IPS-20b (cell line): ENCODE measurements around the gene BABAM2.

Source experiments
- H3K27ac ChIP-seq: one replicate; pipeline ENCODE4 v1.5.1; 2013; ENCODE audit warnings: low read length
- H3K27me3 ChIP-seq: 2 replicates; pipeline ENCODE4 v1.6.1; 2013; ENCODE audit warnings: mild to moderate bottlenecking, low read length, inconsistent platforms; ENCODE audit not compliant: insufficient read depth
- H3K36me3 ChIP-seq: 2 replicates; pipeline ENCODE4 v1.6.1; 2013; ENCODE audit warnings: low read depth, mild to moderate bottlenecking, inconsistent platforms, low read length, moderate library complexity; ENCODE audit not compliant: insufficient read depth
- H3K4me1 ChIP-seq: 2 replicates; pipeline ENCODE4 v1.6.1; 2013; ENCODE audit warnings: mild to moderate bottlenecking, control low read depth, inconsistent platforms, low read length, moderate library complexity; ENCODE audit not compliant: insufficient read depth
- H3K4me3 ChIP-seq: 2 replicates; pipeline ENCODE4 v1.5.1; 2013; ENCODE audit warnings: mild to moderate bottlenecking, low read length, inconsistent platforms
- H3K9ac ChIP-seq: 2 replicates; pipeline ENCODE4 v1.6.1; 2013; ENCODE audit warnings: low read depth, mild to moderate bottlenecking, inconsistent platforms, low read length, moderate library complexity
- H3K9me3 ChIP-seq: 2 replicates; pipeline ENCODE4 v1.6.1; 2013; ENCODE audit warnings: mild to moderate bottlenecking, low read depth, low read length, inconsistent platforms; ENCODE audit not compliant: insufficient read depth

Gene BABAM2

GRCh38 chr2:27990030-27990590 lies 99.6 kb downstream of the BABAM2 start:
- H3K27me3 ChIP-seq, result no peaks in the 10 kb centered on the region
- H3K36me3 ChIP-seq, result no peaks in the 10 kb centered on the region
- H3K4me1 ChIP-seq, result no peaks in the 10 kb centered on the region
- no peak overlapping the region for H3K9ac ChIP-seq
- no peak overlapping the region for H3K27ac ChIP-seq
- H3K9me3 ChIP-seq, result no peaks in the 10 kb centered on the region
- no peak overlapping the region for H3K4me3 ChIP-seq

GRCh38 chr2:27991146-27991545 lies 100.6 kb downstream of the BABAM2 start:
- Histone ChIP-seq H3K27me3 (no peaks in the 10 kb centered on the region), H3K4me1 (no peaks in the 10 kb centered on the region), H3K27ac (no peak overlapping the region), H3K4me3 (no peak overlapping the region), H3K9me3 (no peaks in the 10 kb centered on the region), H3K9ac (no peak overlapping the region), H3K36me3 (no peaks in the 10 kb centered on the region)

GRCh38 chr2:27992787-27993401 lies 102.4 kb downstream of the BABAM2 start:
- Histone ChIP-seq H3K27me3 (no peaks in the 10 kb centered on the region), H3K9me3 (no peaks in the 10 kb centered on the region), H3K4me3 (no peak overlapping the region), H3K4me1 (no peaks in the 10 kb centered on the region), H3K36me3 (no peaks in the 10 kb centered on the region), H3K9ac (no peak overlapping the region), H3K27ac (no peak overlapping the region)

- H3K36me3 ChIP-seq, result no peaks in the 10 kb centered on the region
- H3K9ac ChIP-seq, result no peak overlapping the region
- H3K9me3 ChIP-seq, result no peaks in the 10 kb centered on the region
- H3K27me3 ChIP-seq, result no peaks in the 10 kb centered on the region
- no peak overlapping the region for H3K4me3 ChIP-seq
- no peaks in the 10 kb centered on the region for H3K4me1 ChIP-seq
- H3K27ac ChIP-seq, result no peak overlapping the region
Measured at GRCh38 chr2:27993402-27993787, 102.9 kb downstream of the BABAM2 start.

- no peaks in the 10 kb centered on the region for H3K9me3 ChIP-seq
- no peak overlapping the region for H3K27ac ChIP-seq
- no peak overlapping the region for H3K4me3 ChIP-seq
Measured at GRCh38 chr2:27993950-27994728, 103.6 kb downstream of the BABAM2 start.

GRCh38 chr2:27996156-27996922 lies 105.8 kb downstream of the BABAM2 start:
- Histone ChIP-seq H3K27me3 (no peaks in the 10 kb centered on the region), H3K9ac (no peak overlapping the region), H3K9me3 (no peaks in the 10 kb centered on the region), H3K36me3 (no peaks in the 10 kb centered on the region), H3K4me1 (no peaks in the 10 kb centered on the region), H3K4me3 (no peak overlapping the region), H3K27ac (no peak overlapping the region)

More at GRCh38 chr2:27993950-27994728, 103.6 kb downstream of the BABAM2 start:
- H3K9ac ChIP-seq, result no peak overlapping the region
- no peaks in the 10 kb centered on the region for H3K36me3 ChIP-seq
- no peaks in the 10 kb centered on the region for H3K4me1 ChIP-seq
- no peaks in the 10 kb centered on the region for H3K27me3 ChIP-seq

- H3K36me3 ChIP-seq, result no peaks in the 10 kb centered on the region
- no peaks in the 10 kb centered on the region for H3K27me3 ChIP-seq
- no peaks in the 10 kb centered on the region for H3K4me1 ChIP-seq
- H3K9me3 ChIP-seq, result no peaks in the 10 kb centered on the region
- H3K27ac ChIP-seq, result no peak overlapping the region
- H3K4me3 ChIP-seq, result no peak overlapping the region
- H3K9ac ChIP-seq, result no peak overlapping the region
Measured at GRCh38 chr2:28000287-28000686, 109.8 kb downstream of the BABAM2 start.

GRCh38 chr2:28002181-28002580 lies 111.7 kb downstream of the BABAM2 start:
- H3K27me3 ChIP-seq, result no peaks in the 10 kb centered on the region
- H3K36me3 ChIP-seq, result no peaks in the 10 kb centered on the region
- no peak overlapping the region for H3K4me3 ChIP-seq
- H3K4me1 ChIP-seq, result no peaks in the 10 kb centered on the region
- no peak overlapping the region for H3K9ac ChIP-seq
- no peaks in the 10 kb centered on the region for H3K9me3 ChIP-seq
- no peak overlapping the region for H3K27ac ChIP-seq

- Histone ChIP-seq H3K4me1 (no peaks in the 10 kb centered on the region), H3K27ac (no peak overlapping the region), H3K9ac (no peak overlapping the region), H3K4me3 (no peak overlapping the region), H3K27me3 (no peaks in the 10 kb centered on the region), H3K36me3 (no peaks in the 10 kb centered on the region), H3K9me3 (no peaks in the 10 kb centered on the region)
Measured at GRCh38 chr2:28004086-28004485, 113.6 kb downstream of the BABAM2 start.

GRCh38 chr2:28009732-28010131 lies 119.2 kb downstream of the BABAM2 start:
- no peaks in the 10 kb centered on the region for H3K4me1 ChIP-seq
- no peaks in the 10 kb centered on the region for H3K27me3 ChIP-seq
- no peaks in the 10 kb centered on the region for H3K36me3 ChIP-seq
- no peak overlapping the region for H3K27ac ChIP-seq
- H3K4me3 ChIP-seq, result no peak overlapping the region
- H3K9ac ChIP-seq, result no peak overlapping the region
- H3K9me3 ChIP-seq, result no peaks in the 10 kb centered on the region

GRCh38 chr2:28011322-28011737 lies 120.8 kb downstream of the BABAM2 start:
- Histone ChIP-seq H3K27ac (no peak overlapping the region), H3K4me1 (no peaks in the 10 kb centered on the region), H3K4me3 (no peak overlapping the region), H3K36me3 (no peaks in the 10 kb centered on the region), H3K27me3 (no peaks in the 10 kb centered on the region), H3K9ac (no peak overlapping the region), H3K9me3 (no peaks in the 10 kb centered on the region)
